ENCODE results near the gene SPDYE16.

DNA sequence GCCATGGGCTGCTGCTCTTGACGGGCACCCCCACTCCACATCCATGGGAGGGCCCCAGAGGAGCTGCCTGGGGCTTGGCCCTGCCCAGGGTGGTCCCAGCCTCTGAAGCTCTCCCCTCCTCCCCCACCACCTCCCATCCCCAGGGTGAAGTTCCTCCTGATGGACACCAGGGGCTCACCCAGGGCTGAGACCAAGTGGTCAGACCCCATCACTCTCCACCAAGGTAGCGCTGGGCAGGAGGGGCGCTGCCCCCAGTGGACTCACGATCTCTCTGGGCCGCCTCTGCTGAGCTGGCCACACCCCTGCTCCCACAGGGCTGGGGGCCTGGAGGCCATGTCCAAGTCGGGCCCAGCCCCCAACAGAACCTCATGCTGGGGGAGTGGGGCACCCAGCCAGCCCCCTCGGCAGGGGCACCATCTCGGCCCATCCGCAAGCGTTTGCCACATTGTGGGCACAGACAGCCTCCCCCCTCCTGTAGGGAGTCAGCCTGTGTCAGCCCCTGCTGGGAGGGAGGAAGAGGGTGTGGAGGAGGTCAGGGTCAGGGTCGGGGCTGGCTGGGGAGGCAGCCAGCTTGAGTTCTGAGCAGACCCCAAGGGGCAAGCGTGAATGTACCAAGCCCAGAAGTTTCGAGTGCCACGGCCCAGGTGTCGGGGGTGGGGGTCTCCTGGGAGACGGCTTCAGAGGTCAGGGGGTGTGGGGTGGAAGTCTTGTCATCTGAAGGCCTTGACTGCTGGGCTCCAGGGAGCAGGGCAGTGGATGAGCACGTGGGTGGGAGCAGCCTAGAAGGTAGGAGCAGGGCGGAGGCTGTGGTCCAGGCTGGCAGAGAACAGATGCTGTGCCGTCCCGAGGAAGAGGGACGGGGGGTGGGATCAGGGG is 29.9 kb downstream of the SPDYE16 start:
- TF ChIP-seq EZH2phosphoT487 (IDR thresholded peaks at IDR 0.05; ENCODE audit: insufficient read depth, low read depth) (no peak), EZH2 (IDR thresholded peaks at IDR 0.05; ENCODE audit: insufficient read depth, poor library complexity, severe bottlenecking) (no peak)

All from GM23248 (cell line).